A549 (cell line): ENCODE data around the gene NPFFR2. TPM values are rescaled to one million over a fixed set of nuclear protein-coding genes. Genes with fewer than 3 reads are reported as not detected.

Source experiments
- ATAC-seq, 2 experiments: fragments of 200-7000 bp in 1 of 2; fragments of >200 bp in 1 of 2; cut with Nextera tagmentation in 1 of 2; cut with Tn5 transposase in 1 of 2; 3 replicates each; pipeline versions ENCODE4 v1.8.0 to v1.9.1; 2018 to 2020; ENCODE audit warnings: mild to moderate bottlenecking in 1 of 2, moderate library complexity in 1 of 2
- CTCF ChIA-PET: fragments of 300-600 bp; sonication (Branson Sonifier 250); formaldehyde crosslinking; extraction: SDS; loops from one replicate; lab custom pipeline; 2021; ENCODE audit warnings: antibody characterized with exemption, inconsistent platforms; lab: Yijun Ruan, JAX
- POLR2A ChIA-PET: fragments of 350-600 bp; formaldehyde crosslinking; extraction: SDS; loops from one replicate; lab custom pipeline; 2021; ENCODE audit warnings: antibody characterized with exemption, inconsistent platforms; lab: Yijun Ruan, JAX
- DNase-seq, 2 experiments: peaks; one replicate each; pipeline versions ENCODE4 v3.0.0 to v3.0.0-alpha.2; 2011 to 2016; ENCODE audit warnings: low read depth in 1 of 2, low spot score in 1 of 2
- FAIRE-seq: peaks from 2 replicates; lab custom pipeline; 2011; peaks lifted over from hg19 to GRCh38; lab: Jason Lieb, UNC
- H3K27ac ChIP-seq, 2 experiments: fragments of >200 bp; sonication (Bioruptor Twin); formaldehyde crosslinking; 3 replicates each; pipeline ENCODE4 v1.5.1; 2016 to 2017
- H3K4me1 ChIP-seq: fragments of >200 bp; sonication (Bioruptor Twin); formaldehyde crosslinking; 3 replicates; pipeline ENCODE4 v1.6.1; 2016
- H3K4me2 ChIP-seq: fragments of >200 bp; sonication (Bioruptor Twin); formaldehyde crosslinking; 3 replicates; pipeline ENCODE4 v1.6.1; 2016
- H3K4me3 ChIP-seq: fragments of >200 bp; sonication (Bioruptor Twin); formaldehyde crosslinking; 3 replicates; pipeline ENCODE4 v1.5.1; 2016
- H3K9me3 ChIP-seq: fragments of >200 bp; sonication (Bioruptor Twin); formaldehyde crosslinking; 3 replicates; pipeline ENCODE4 v1.6.1; 2016
- CBX8 ChIP-seq: fragments of 200-600 bp; sonication (generic); IDR thresholded peaks from 2 replicates; pipeline ENCODE4 v1.6.1; 2016
- CHD4 ChIP-seq: fragments of 200-600 bp; sonication (generic); IDR thresholded peaks from 2 replicates; pipeline ENCODE4 v1.6.1; 2016; ENCODE audit warnings: antibody characterized with exemption, mild to moderate bottlenecking, borderline replicate concordance
- EHF ChIP-seq: fragments of 250-450 bp; sonication (Bioruptor Pico); IDR thresholded peaks from 2 replicates; pipeline ENCODE4 v1.5.0; 2020; ENCODE audit warnings: mild to moderate bottlenecking
- EHMT2 ChIP-seq: fragments of 200-600 bp; sonication (generic); IDR thresholded peaks from 2 replicates; pipeline ENCODE4 v1.6.1; 2016; ENCODE audit warnings: antibody characterized with exemption, low read depth, mild to moderate bottlenecking, moderate library complexity
- EP300 ChIP-seq, 2 experiments: fragments of >200 bp; sonication (Bioruptor Twin); formaldehyde crosslinking; IDR thresholded peaks; 2 replicates in 1 of 2; 3 replicates in 1 of 2; pipeline ENCODE4 v1.6.1; 2016 to 2017
- FOSB ChIP-seq: fragments of 250-450 bp; sonication (Bioruptor Pico); IDR thresholded peaks from 2 replicates; pipeline ENCODE4 v1.5.0; 2020; ENCODE audit warnings: mild to moderate bottlenecking, moderate library complexity
- FOSL2 ChIP-seq, 2 experiments: fragments of 450-650 bp in 1 of 2; fragments of >200 bp in 1 of 2; sonication (Bioruptor Twin) in 1 of 2; formaldehyde crosslinking; IDR thresholded peaks; 2 replicates each; pipeline versions ENCODE4 v1.5.0 to v1.6.1; 2016 to 2020; ENCODE audit warnings: mild to moderate bottlenecking in 1 of 2, moderate library complexity in 1 of 2
- FOXS1 ChIP-seq: fragments of 250-450 bp; sonication (Bioruptor Pico); IDR thresholded peaks from 2 replicates; pipeline ENCODE4 v1.5.0; 2020; ENCODE audit warnings: mild to moderate bottlenecking, moderate library complexity
- GATA3 ChIP-seq: IDR thresholded peaks from 2 replicates; pipeline ENCODE4 v1.6.1; 2012; ENCODE audit warnings: borderline replicate concordance
- HEYL ChIP-seq: fragments of 250-450 bp; sonication (Bioruptor Pico); IDR thresholded peaks from 2 replicates; pipeline ENCODE4 v1.8.0; 2021; ENCODE audit warnings: mild to moderate bottlenecking, moderate library complexity
- HOXA7 ChIP-seq: fragments of 250-450 bp; sonication (Bioruptor Pico); IDR thresholded peaks from 2 replicates; pipeline ENCODE4 v1.5.0; 2020; ENCODE audit warnings: mild to moderate bottlenecking, moderate library complexity
- HOXB13 ChIP-seq: fragments of 250-450 bp; sonication (Bioruptor Pico); IDR thresholded peaks from 2 replicates; pipeline ENCODE4 v1.5.0; 2020; ENCODE audit warnings: low read depth, mild to moderate bottlenecking, moderate library complexity
- HOXB5 ChIP-seq: fragments of 250-450 bp; sonication (Bioruptor Pico); IDR thresholded peaks from 2 replicates; pipeline ENCODE4 v1.5.0; 2020; ENCODE audit warnings: mild to moderate bottlenecking, moderate library complexity
- JUN ChIP-seq, 2 experiments: fragments of >200 bp; sonication (Bioruptor Twin); formaldehyde crosslinking; IDR thresholded peaks; 2 replicates in 1 of 2; 3 replicates in 1 of 2; pipeline ENCODE4 v1.6.1; 2016 to 2017
- KDM5A ChIP-seq: fragments of 200-600 bp; sonication (generic); IDR thresholded peaks from 2 replicates; pipeline ENCODE4 v1.6.1; 2016; ENCODE audit warnings: antibody characterized with exemption, mild to moderate bottlenecking
- PHF8 ChIP-seq: fragments of 200-600 bp; sonication (generic); IDR thresholded peaks from 2 replicates; pipeline ENCODE4 v1.6.1; 2016; ENCODE audit warnings: low read depth, mild to moderate bottlenecking, antibody characterized with exemption, moderate library complexity, borderline replicate concordance
- RAD21 ChIP-seq, 2 experiments: fragments of >200 bp in 1 of 2; sonication (Bioruptor Twin) in 1 of 2; formaldehyde crosslinking in 1 of 2; IDR thresholded peaks in 1 of 2; conservative IDR thresholded peaks in 1 of 2; 2 replicates in 1 of 2; 3 replicates in 1 of 2; pipeline ENCODE4 v1.6.1; 2012 to 2018; ENCODE audit warnings: inconsistent platforms in 1 of 2
- RARB ChIP-seq: fragments of 250-450 bp; sonication (Bioruptor Pico); IDR thresholded peaks from 2 replicates; pipeline ENCODE4 v1.8.0; 2021; ENCODE audit warnings: mild to moderate bottlenecking, moderate library complexity
- RCOR1 ChIP-seq: fragments of 150-350 bp; IDR thresholded peaks from 2 replicates; pipeline ENCODE4 v1.6.1; 2014; ENCODE audit warnings: antibody characterized with exemption, low read length, low read depth
- RFX5 ChIP-seq: fragments of 450-650 bp; IDR thresholded peaks from 2 replicates; pipeline ENCODE4 v1.7.1; 2014; ENCODE audit warnings: antibody characterized with exemption, mild to moderate bottlenecking, moderate library complexity
- RNF2 ChIP-seq: fragments of 200-600 bp; sonication (generic); IDR thresholded peaks from 2 replicates; pipeline ENCODE4 v1.6.1; 2016; ENCODE audit warnings: low read depth, mild to moderate bottlenecking, antibody characterized with exemption, moderate library complexity, borderline replicate concordance
- TFCP2L1 ChIP-seq: fragments of 250-450 bp; sonication (Bioruptor Pico); IDR thresholded peaks from 2 replicates; pipeline ENCODE4 v1.5.0; 2021; ENCODE audit warnings: mild to moderate bottlenecking
- ZFP36 ChIP-seq: fragments of 450-650 bp; IDR thresholded peaks from 2 replicates; pipeline ENCODE4 v1.6.1; 2014; ENCODE audit warnings: borderline replicate concordance; ENCODE audit not compliant: partially characterized antibody
- ZNF302 ChIP-seq: fragments of 250-450 bp; sonication (Bioruptor Pico); IDR thresholded peaks from 2 replicates; pipeline ENCODE4 v1.9.0; 2021; ENCODE audit warnings: inconsistent platforms, mild to moderate bottlenecking, moderate library complexity
- WGBS: methylation state at CpG from one replicate; pipeline ENCODE4 v1.1.6; 2017; ENCODE audit errors: missing lambda C conversion rate; 5-methylcytosine and 5-hydroxymethylcytosine counted together
- polyA plus RNA-seq, 4 experiments: library from polyadenylated mRNA; depleted of rRNA in 3 of 4; stranded (reverse); fragments of >200 nt; fragmentation: RNase III in 1 of 4; extraction: RNeasy Plus Mini Kit Qiagen cat#74134 plus additional on column Dnase treatment in 1 of 4; gene quantifications; 2 replicates in 3 of 4; 3 replicates in 1 of 4; pipeline ENCODE4 v1.2.3, GENCODE V29; 2011 to 2017
- TF ChIP-seq, protein P1 (sequence below): fragments of 150-350 bp; IDR thresholded peaks from 2 replicates; pipeline ENCODE4 v1.6.1; 2014; ENCODE audit warnings: low read depth, mild to moderate bottlenecking, low read length
- TF ChIP-seq, protein P2 (sequence below): fragments of 450-650 bp; IDR thresholded peaks from 2 replicates; pipeline ENCODE4 v1.6.1; 2014; ENCODE audit warnings: antibody characterized with exemption
- TF ChIP-seq, protein P3 (sequence below): fragments of >200 bp; sonication (Bioruptor Twin); formaldehyde crosslinking; IDR thresholded peaks from 2 replicates; pipeline ENCODE4 v1.6.1; 2016
- TF ChIP-seq, protein P4 (sequence below): fragments of 200-600 bp; sonication (generic); IDR thresholded peaks from 2 replicates; pipeline ENCODE4 v1.6.1; 2016; ENCODE audit warnings: antibody characterized with exemption, mild to moderate bottlenecking, moderate library complexity

NPFFR2 gene
- polyA plus RNA-seq, 2 of the 4 experiments (the other 2 are of a cell fraction) = not detected

DNA sequence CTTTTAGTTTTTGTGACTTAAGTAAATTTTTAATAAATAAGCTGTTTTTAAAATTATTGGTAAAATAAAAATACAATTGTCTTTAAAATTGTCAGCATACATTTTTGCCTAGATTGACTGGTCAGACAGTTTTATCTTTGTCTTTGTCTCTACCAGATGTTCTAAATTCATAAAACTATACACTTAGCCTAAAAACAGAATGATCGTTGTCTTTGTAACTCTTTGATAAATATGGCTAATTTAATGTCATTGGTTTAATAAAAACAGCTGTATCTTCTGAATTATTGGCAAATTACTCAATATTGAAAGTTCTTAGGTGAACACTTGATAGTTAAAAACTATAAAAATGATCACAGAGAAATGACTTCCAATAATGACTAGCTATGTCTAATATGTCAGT lies 36.5 kb upstream of the NPFFR2 start:
- FAIRE-seq (no peak), DNase-seq (no peak), ATAC-seq (no peak)
- POLR2A ChIA-PET = no interaction called here
- H3K4me3 ChIP-seq = no peak overlapping the region
- CTCF ChIA-PET = no interaction called here
- 3% methylated on average over 1 of the region's 1 CpG for WGBS
- H3K4me1 ChIP-seq = no peaks in the 10 kb centered on the region
- H3K4me2 ChIP-seq = no peak overlapping the region
- no peak overlapping the region for H3K27ac ChIP-seq
- H3K9me3 ChIP-seq = no peaks in the 10 kb centered on the region
- no peak for TF ChIP-seq RCOR1
- TF ChIP-seq JUN (IDR thresholded peaks at IDR 0.05) = no peak
- no peak for TF ChIP-seq GATA3
- no peak for TF ChIP-seq KDM5A
- TF ChIP-seq PHF8 = no peak
- TF ChIP-seq RAD21 (conservative IDR thresholded peaks at IDR 0.05 in 1 of 2, IDR thresholded peaks at IDR 0.05 in 1 of 2) = no peak
- TF ChIP-seq TFCP2L1 (CRISPR knock-in tag) = no peak
- no peak for TF ChIP-seq ZNF302
- TF ChIP-seq HEYL = no peak
- TF ChIP-seq FOXS1 (CRISPR knock-in tag) = no peak
- TF ChIP-seq HOXA7 = no peak
- TF ChIP-seq FOSB = no peak
- TF ChIP-seq, protein P1, sequence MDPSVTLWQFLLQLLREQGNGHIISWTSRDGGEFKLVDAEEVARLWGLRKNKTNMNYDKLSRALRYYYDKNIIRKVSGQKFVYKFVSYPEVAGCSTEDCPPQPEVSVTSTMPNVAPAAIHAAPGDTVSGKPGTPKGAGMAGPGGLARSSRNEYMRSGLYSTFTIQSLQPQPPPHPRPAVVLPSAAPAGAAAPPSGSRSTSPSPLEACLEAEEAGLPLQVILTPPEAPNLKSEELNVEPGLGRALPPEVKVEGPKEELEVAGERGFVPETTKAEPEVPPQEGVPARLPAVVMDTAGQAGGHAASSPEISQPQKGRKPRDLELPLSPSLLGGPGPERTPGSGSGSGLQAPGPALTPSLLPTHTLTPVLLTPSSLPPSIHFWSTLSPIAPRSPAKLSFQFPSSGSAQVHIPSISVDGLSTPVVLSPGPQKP = no peak
- TF ChIP-seq ZFP36 = no peak
- TF ChIP-seq CBX8 = no peak
- TF ChIP-seq RNF2 = no peak
- no peak for TF ChIP-seq HOXB13 (CRISPR knock-in tag)
- TF ChIP-seq HOXB5 (CRISPR knock-in tag) = no peak

DNA sequence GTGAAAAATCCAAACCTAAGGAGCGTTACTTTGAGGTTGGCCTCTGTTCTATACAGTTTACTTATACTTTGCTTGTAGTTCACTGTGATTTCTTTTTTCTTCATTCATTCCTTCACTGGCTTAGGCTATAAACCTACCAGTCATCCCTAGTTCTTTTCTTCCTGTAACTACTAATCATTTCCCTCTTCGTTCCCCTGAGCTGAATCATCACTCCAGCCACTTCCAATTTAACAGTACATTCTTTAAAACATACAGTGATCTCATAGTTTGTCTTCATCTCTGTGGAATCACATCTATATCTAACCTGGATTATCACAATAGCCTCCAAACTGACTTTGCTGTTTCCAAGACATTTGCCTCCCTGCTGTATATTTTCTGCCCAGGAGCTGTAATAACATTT lies 25.2 kb upstream of the NPFFR2 start:
- ATAC-seq = no peak
- CTCF ChIA-PET = no interaction called here
- no peak for DNase-seq
- FAIRE-seq = no peak
- no peak overlapping the region for H3K27ac ChIP-seq
- WGBS = 12% methylated on average over 2 of the region's 2 CpGs
- no peaks in the 10 kb centered on the region for H3K4me1 ChIP-seq
- TF ChIP-seq CHD4 (no peak), EHF (no peak)
- H3K4me2 ChIP-seq = no peak overlapping the region
- H3K9me3 ChIP-seq = no peaks in the 10 kb centered on the region
- H3K4me3 ChIP-seq = no peak overlapping the region
- POLR2A ChIA-PET = no interaction called here

DNA sequence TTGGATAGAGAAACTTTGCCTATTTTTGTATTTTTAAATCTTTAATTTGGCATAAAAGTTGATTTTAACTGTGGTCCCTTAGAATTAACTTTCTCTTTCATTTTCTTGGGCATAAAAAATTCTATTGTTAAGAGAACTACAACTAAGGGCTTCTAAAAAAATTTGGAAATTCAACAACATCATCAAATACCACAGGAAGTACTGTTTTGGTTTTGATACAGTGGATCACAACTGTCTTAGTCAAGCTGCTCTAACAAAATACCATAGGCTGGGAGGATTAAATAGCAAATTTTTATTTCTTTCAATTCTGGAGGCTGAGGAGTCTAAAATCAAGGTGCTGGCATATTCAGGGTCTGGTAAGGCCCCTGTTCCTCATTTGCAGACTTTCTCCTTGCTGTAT lies 19.9 kb upstream of the NPFFR2 start:
- Histone ChIP-seq H3K9me3 (no peaks in the 10 kb centered on the region), H3K4me1 (no peaks in the 10 kb centered on the region), H3K4me3 (no peak overlapping the region), H3K4me2 (no peak overlapping the region), H3K27ac (no peak overlapping the region)
- FAIRE-seq (no peak), DNase-seq (no peak), ATAC-seq (no peak)
- TF ChIP-seq, protein P2, sequence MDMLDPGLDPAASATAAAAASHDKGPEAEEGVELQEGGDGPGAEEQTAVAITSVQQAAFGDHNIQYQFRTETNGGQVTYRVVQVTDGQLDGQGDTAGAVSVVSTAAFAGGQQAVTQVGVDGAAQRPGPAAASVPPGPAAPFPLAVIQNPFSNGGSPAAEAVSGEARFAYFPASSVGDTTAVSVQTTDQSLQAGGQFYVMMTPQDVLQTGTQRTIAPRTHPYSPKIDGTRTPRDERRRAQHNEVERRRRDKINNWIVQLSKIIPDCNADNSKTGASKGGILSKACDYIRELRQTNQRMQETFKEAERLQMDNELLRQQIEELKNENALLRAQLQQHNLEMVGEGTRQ = no peak
- TF ChIP-seq, protein P1 = no peak
- TF ChIP-seq, protein P3, sequence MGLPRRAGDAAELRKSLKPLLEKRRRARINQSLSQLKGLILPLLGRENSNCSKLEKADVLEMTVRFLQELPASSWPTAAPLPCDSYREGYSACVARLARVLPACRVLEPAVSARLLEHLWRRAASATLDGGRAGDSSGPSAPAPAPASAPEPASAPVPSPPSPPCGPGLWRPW = no peak
- no peak for TF ChIP-seq RFX5
- no peak for TF ChIP-seq RCOR1
- no peak for TF ChIP-seq EHMT2
- TF ChIP-seq EP300 (IDR thresholded peaks at IDR 0.05) = no peak
- no peak for TF ChIP-seq RNF2
- TF ChIP-seq, protein P4, sequence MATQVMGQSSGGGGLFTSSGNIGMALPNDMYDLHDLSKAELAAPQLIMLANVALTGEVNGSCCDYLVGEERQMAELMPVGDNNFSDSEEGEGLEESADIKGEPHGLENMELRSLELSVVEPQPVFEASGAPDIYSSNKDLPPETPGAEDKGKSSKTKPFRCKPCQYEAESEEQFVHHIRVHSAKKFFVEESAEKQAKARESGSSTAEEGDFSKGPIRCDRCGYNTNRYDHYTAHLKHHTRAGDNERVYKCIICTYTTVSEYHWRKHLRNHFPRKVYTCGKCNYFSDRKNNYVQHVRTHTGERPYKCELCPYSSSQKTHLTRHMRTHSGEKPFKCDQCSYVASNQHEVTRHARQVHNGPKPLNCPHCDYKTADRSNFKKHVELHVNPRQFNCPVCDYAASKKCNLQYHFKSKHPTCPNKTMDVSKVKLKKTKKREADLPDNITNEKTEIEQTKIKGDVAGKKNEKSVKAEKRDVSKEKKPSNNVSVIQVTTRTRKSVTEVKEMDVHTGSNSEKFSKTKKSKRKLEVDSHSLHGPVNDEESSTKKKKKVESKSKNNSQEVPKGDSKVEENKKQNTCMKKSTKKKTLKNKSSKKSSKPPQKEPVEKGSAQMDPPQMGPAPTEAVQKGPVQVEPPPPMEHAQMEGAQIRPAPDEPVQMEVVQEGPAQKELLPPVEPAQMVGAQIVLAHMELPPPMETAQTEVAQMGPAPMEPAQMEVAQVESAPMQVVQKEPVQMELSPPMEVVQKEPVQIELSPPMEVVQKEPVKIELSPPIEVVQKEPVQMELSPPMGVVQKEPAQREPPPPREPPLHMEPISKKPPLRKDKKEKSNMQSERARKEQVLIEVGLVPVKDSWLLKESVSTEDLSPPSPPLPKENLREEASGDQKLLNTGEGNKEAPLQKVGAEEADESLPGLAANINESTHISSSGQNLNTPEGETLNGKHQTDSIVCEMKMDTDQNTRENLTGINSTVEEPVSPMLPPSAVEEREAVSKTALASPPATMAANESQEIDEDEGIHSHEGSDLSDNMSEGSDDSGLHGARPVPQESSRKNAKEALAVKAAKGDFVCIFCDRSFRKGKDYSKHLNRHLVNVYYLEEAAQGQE = no peak
- no peak for TF ChIP-seq RARB
- TF ChIP-seq FOSL2 (IDR thresholded peaks at IDR 0.05) = no peak
- no peak for TF ChIP-seq FOSL2 (CRISPR knock-in tag; IDR thresholded peaks at IDR 0.05)
- no peak for TF ChIP-seq RAD21 (conservative IDR thresholded peaks at IDR 0.05 in 1 of 2, IDR thresholded peaks at IDR 0.05 in 1 of 2)
- ChIA-PET CTCF (no interaction called here), POLR2A (no interaction called here)
